Astrocyte (in vitro differentiated cells and primary cell): ENCODE results near the gene ANK3.

ENCODE experiments used
- EZH2 ChIP-seq: IDR thresholded peaks from 2 replicates; pipeline ENCODE4 v1.6.1; 2012; ENCODE audit warnings: mild to moderate bottlenecking, low read length, inconsistent platforms; ENCODE audit not compliant: insufficient read depth
- TF ChIP-seq, protein P1 (sequence below): IDR thresholded peaks from 2 replicates; pipeline ENCODE4 v1.5.1; 2011; ENCODE audit warnings: low read depth, mild to moderate bottlenecking, inconsistent platforms, low read length, moderate library complexity; ENCODE audit not compliant: insufficient read depth

DNA sequence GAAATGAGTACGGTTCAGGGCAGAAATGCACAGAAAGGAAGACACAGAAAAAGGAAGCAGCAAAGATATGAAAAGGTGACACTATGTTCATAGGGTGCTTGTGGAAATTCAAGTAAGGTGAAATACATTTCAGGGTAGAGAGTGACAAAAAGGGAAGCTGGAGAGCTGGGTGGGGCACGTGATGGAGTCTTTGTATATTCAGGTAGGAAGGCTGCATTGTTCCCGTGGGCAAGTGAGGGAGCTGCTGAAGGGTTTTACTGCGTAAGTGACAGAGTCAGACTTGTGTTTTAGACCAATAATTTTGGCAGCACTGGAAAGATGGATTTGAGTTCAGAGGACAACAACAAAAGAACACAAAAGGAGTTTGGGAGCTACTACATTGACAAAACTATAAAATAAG lies 35.3 kb upstream of the ANK3 start:
- TF ChIP-seq, protein P1, sequence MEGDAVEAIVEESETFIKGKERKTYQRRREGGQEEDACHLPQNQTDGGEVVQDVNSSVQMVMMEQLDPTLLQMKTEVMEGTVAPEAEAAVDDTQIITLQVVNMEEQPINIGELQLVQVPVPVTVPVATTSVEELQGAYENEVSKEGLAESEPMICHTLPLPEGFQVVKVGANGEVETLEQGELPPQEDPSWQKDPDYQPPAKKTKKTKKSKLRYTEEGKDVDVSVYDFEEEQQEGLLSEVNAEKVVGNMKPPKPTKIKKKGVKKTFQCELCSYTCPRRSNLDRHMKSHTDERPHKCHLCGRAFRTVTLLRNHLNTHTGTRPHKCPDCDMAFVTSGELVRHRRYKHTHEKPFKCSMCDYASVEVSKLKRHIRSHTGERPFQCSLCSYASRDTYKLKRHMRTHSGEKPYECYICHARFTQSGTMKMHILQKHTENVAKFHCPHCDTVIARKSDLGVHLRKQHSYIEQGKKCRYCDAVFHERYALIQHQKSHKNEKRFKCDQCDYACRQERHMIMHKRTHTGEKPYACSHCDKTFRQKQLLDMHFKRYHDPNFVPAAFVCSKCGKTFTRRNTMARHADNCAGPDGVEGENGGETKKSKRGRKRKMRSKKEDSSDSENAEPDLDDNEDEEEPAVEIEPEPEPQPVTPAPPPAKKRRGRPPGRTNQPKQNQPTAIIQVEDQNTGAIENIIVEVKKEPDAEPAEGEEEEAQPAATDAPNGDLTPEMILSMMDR: no peak
- TF ChIP-seq EZH2: no peak
